ENCODE data around the gene CR1L. TPM values are rescaled to one million over a fixed set of nuclear protein-coding genes. Genes with fewer than 3 reads are reported as not detected.
"Not testable (repeated sequence)": the region's sequence is repeated elsewhere in the genome, so short reads cannot be mapped to it uniquely, and the experiment has no call there.

The CR1L gene
- total RNA-seq, 2 donors from 2014 or later, result 0.19 TPM; not detected in 1

GRCh38 chr1:207754974-207755700, 110.2 kb downstream of the CR1L start:
- no peak for DNase-seq (ENCODE audit: low spot score)
- intact Hi-C loops (cut with DNase I), result no loop called here

DNA sequence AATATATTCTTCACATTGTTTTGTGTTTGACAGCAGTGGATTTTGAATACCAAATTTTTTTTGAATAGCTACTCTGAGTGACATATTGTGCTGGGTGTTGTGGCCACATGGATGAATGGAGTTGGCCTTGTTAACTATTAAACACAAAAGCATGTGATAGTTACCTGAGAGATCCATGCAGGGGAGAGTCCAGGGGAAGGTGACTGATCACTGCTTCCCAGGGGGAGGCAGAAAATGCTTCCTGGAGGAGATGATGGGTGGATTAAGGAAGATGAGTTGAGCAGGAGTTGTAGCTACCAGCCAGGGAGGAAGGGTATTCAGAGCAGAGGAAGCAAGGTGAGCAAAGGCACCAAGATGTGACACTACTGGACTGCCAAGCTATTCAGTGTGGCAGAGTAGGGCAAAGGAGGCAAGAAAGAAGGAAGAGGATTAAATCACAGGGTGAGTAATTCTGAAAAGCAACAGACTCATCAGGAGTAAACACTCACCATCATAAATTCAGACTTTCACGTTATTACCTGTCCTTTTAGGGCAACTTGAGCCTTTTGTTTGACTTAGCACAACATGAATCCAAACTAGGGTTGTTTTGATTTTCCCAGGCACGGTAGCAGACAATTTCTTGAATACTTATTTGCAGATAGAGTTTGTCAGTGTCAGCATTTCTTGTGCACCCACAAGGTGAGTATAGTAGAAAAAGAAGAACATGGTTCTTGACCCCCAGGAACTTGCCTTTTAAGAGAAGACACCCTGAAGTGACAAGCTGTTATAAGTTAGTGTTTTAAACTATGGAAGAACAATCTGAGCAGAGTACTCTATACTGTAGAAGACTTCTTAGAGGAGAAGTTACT, 111.1 kb downstream of the CR1L start:
- intact Hi-C loops (cut with DNase I), result no loop called here
- no peak for DNase-seq (ENCODE audit: low spot score)

DNA sequence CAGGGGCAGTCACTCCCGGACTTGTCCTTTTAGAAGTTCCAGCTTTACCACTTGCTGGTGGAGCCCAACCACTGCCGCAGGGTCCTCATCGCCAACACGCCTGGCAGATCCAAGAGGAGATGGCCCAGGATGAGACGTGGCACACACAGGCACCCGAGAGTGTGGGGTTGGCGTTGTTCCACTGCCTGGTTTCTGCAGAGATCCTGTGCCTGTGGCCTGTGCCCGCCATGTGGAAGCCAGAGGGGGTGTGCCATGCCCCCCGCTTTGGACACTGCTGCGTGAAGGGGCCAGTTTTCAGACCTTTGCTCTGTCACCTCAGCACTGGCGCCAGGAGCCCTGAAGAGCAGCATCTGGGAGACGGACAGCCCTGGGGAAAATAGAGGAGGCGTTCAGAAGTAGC, 117.7 kb downstream of the CR1L start:
- intact Hi-C loops (cut with DNase I), result no loop called here
- peak; percentile 76 for DNase-seq (ENCODE audit: low spot score)

GRCh38 chr1:207763091-207763490, 118.2 kb downstream of the CR1L start:
- intact Hi-C loops (cut with DNase I), result no loop called here
- no peak for DNase-seq (ENCODE audit: low spot score)

GRCh38 chr1:207763972-207764371, 119.0 kb downstream of the CR1L start:
- no peak for DNase-seq (ENCODE audit: low spot score)
- intact Hi-C loops (cut with DNase I), result no loop called here

- DNase-seq (ENCODE audit: low spot score), result no peak
- intact Hi-C loops (cut with DNase I), result no loop called here
These were observed 121.6 kb downstream of the CR1L start for GRCh38 chr1:207766569-207766968.

DNA sequence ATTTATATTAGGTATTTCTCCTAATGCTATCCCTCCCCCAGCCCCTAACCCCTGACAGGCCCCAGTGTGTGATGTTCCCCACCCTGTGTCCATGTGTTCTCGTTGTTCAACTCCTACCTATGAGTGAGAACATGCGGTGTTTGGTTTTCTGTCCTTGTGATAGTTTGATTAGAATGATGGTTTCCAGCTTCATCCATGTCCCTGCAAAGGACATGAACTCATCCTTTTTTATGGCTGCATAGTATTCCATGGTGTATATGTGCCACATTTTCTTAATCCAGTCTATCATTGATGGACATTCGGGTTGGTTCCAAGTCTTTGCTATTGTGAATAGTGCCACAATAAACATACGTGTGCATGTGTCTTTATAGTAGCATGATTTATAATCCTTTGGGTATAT, 125.6 kb downstream of the CR1L start:
- DNase-seq (ENCODE audit: low spot score); intact Hi-C loops (cut with DNase I): not testable (repeated sequence)

Other genes starting within 250 kb of the CR1L start
- 1 to 10 TPM in 1 of 2 donors, under 1 TPM in 1; 0.19 to 1.1 TPM for gene CR2, start 190.8 kb upstream of the CR1L start, total RNA-seq
- gene CR1, start 149.0 kb upstream of the CR1L start, total RNA-seq, result 10 to 100 TPM in 1 of 2 donors, 1 to 10 TPM in 1; 6.3 to 23.0 TPM
- gene CD46, start 106.9 kb downstream of the CR1L start, total RNA-seq, result 100 to 1,000 TPM; 129 to 165 TPM